H1 (cell line): ENCODE results near the gene RNF152. TPM values are rescaled to one million over a fixed set of nuclear protein-coding genes. Genes with fewer than 3 reads are reported as not detected.

Source experiments
- CTCF ChIA-PET: fragments of 300-600 bp; sonication (Branson Sonifier 250); formaldehyde crosslinking; loops from one replicate; lab custom pipeline; 2021; ENCODE audit not compliant: partially characterized antibody; lab: Charles Lee
- POLR2A ChIA-PET: fragments of 300-600 bp; sonication (Branson Sonifier 250); formaldehyde crosslinking; loops from one replicate; lab custom pipeline; 2021; ENCODE audit warnings: inconsistent platforms; ENCODE audit not compliant: partially characterized antibody; lab: Charles Lee
- DNase-seq, 2 experiments: peaks; one replicate each; pipeline versions ENCODE4 v3.0.0 to v3.0.0-alpha.2; 2010 to 2022; ENCODE audit warnings: low spot score in 2 of 2, low read depth in 1 of 2, mixed read lengths in 1 of 2
- FAIRE-seq: peaks from 2 replicates; lab custom pipeline; 2011; peaks lifted over from hg19 to GRCh38; lab: Jason Lieb, UNC
- H2AFZ ChIP-seq: 2 replicates; pipeline ENCODE4 v1.8.1; 2012; ENCODE audit warnings: low read length, inconsistent platforms
- H2AK5ac ChIP-seq: 2 replicates; pipeline ENCODE4 v1.6.1; 2013; ENCODE audit warnings: low read depth, low read length
- H2BK120ac ChIP-seq: replicated peaks from 2 replicates; pipeline ENCODE3; 2013; ENCODE audit warnings: low read depth, low read length, inconsistent platforms
- H2BK12ac ChIP-seq: 2 replicates; pipeline ENCODE4 v1.6.1; 2013; ENCODE audit warnings: low read depth, low read length
- H2BK15ac ChIP-seq: 2 replicates; pipeline ENCODE4 v1.6.1; 2013; ENCODE audit warnings: low read length
- H2BK20ac ChIP-seq: 2 replicates; pipeline ENCODE4 v1.6.1; 2013; ENCODE audit warnings: low read length
- H2BK5ac ChIP-seq: 2 replicates; pipeline ENCODE4 v1.6.1; 2013; ENCODE audit warnings: low read depth, low read length
- H3K14ac ChIP-seq: 2 replicates; pipeline ENCODE4 v1.6.1; 2013; ENCODE audit warnings: inconsistent platforms; ENCODE audit not compliant: insufficient read length
- H3K18ac ChIP-seq: 2 replicates; pipeline ENCODE4 v1.6.1; 2013; ENCODE audit warnings: low read length; ENCODE audit errors: extremely low read depth
- H3K23ac ChIP-seq: 2 replicates; pipeline ENCODE4 v1.6.1; 2013; ENCODE audit warnings: inconsistent platforms; ENCODE audit not compliant: insufficient read length
- H3K23me2 ChIP-seq: 2 replicates; pipeline ENCODE4 v1.6.1; 2013; ENCODE audit warnings: low read depth, low read length
- H3K27ac ChIP-seq: 2 replicates; pipeline ENCODE4 v1.6.1; 2011; ENCODE audit warnings: low read depth, low read length, inconsistent platforms
- H3K27me3 ChIP-seq, 4 experiments: replicated peaks in 1 of 4; 1 replicate in 1 of 4; 2 replicates in 3 of 4; pipeline versions ENCODE4 v1.6.1 to v1.8.1; 2011 to 2013; ENCODE audit warnings: low read length in 3 of 4, mild to moderate bottlenecking in 3 of 4, inconsistent platforms in 2 of 4, mixed read lengths in 2 of 4, moderate library complexity in 1 of 4; ENCODE audit not compliant: control insufficient read depth in 3 of 4, insufficient read depth in 3 of 4; ENCODE audit errors: extremely low read depth in 1 of 4
- H3K36me3 ChIP-seq, 4 experiments: 2 replicates each; pipeline versions ENCODE4 v1.6.1 to v1.8.1; 2011 to 2013; ENCODE audit warnings: mild to moderate bottlenecking in 4 of 4, low read length in 3 of 4, moderate library complexity in 2 of 4, control low read depth in 1 of 4, inconsistent platforms in 1 of 4; ENCODE audit not compliant: insufficient read depth in 4 of 4, control insufficient read depth in 2 of 4
- H3K4ac ChIP-seq: replicated peaks from 2 replicates; pipeline ENCODE3; 2013; ENCODE audit warnings: low read length, low read depth, mixed read lengths, inconsistent platforms; ENCODE audit not compliant: insufficient read length
- H3K4me1 ChIP-seq, 4 experiments: replicated peaks in 1 of 4; 1 replicate in 1 of 4; 2 replicates in 3 of 4; pipeline versions ENCODE4 v1.6.1 to v1.8.1; 2011 to 2013; ENCODE audit warnings: low read length in 3 of 4, inconsistent platforms in 2 of 4, mixed read lengths in 1 of 4; ENCODE audit not compliant: insufficient read depth in 4 of 4, control insufficient read depth in 3 of 4
- H3K4me2 ChIP-seq, 2 experiments: 2 replicates each; pipeline versions ENCODE4 v1.6.1 to v1.8.1; 2011 to 2013; ENCODE audit warnings: low read depth in 2 of 2, low read length in 2 of 2, control low read depth in 1 of 2, inconsistent platforms in 1 of 2, mild to moderate bottlenecking in 1 of 2; ENCODE audit not compliant: insufficient read depth in 1 of 2
- H3K4me3 ChIP-seq, 4 experiments: fragments of 200-600, 300-600 bp in 1 of 4; sonication (generic), shearing (Covaris generic), sonication (Bioruptor Twin) in 1 of 4; 2 replicates each; pipeline versions ENCODE4 v1.5.1 to v1.8.1; 2011 to 2016; ENCODE audit warnings: low read length in 4 of 4, low read depth in 3 of 4, control low read depth in 2 of 4, inconsistent platforms in 2 of 4, mild to moderate bottlenecking in 2 of 4, mixed read lengths in 1 of 4, moderate library complexity in 1 of 4; ENCODE audit not compliant: insufficient read depth in 2 of 4; ENCODE audit errors: extremely low read depth in 1 of 4
- H3K56ac ChIP-seq: replicated peaks from 2 replicates; pipeline ENCODE3; 2013; ENCODE audit warnings: low read depth, mild to moderate bottlenecking, mixed read lengths, low read length, inconsistent platforms; ENCODE audit not compliant: insufficient read length
- H3K79me1 ChIP-seq: 2 replicates; pipeline ENCODE4 v1.6.1; 2013; ENCODE audit warnings: low read depth, low read length, control low read depth
- H3K79me2 ChIP-seq, 2 experiments: 2 replicates each; pipeline versions ENCODE4 v1.6.1 to v1.8.1; 2012 to 2013; ENCODE audit warnings: low read length in 2 of 2, mild to moderate bottlenecking in 2 of 2, inconsistent platforms in 1 of 2; ENCODE audit not compliant: insufficient read depth in 2 of 2, control insufficient read depth in 1 of 2
- H3K9ac ChIP-seq, 4 experiments: replicated peaks in 1 of 4; 1 replicate in 1 of 4; 2 replicates in 3 of 4; pipeline versions ENCODE4 v1.6.1 to v1.8.1; 2011 to 2013; ENCODE audit warnings: low read depth in 3 of 4, low read length in 3 of 4, control low read depth in 2 of 4, mild to moderate bottlenecking in 2 of 4, moderate library complexity in 2 of 4, inconsistent platforms in 1 of 4; ENCODE audit errors: extremely low read depth in 1 of 4
- H3K9me3 ChIP-seq, 2 experiments: 2 replicates each; pipeline versions ENCODE4 v1.6.1 to v1.8.1; 2012 to 2013; ENCODE audit warnings: mild to moderate bottlenecking in 2 of 2, moderate library complexity in 2 of 2, control low read depth in 1 of 2, inconsistent platforms in 1 of 2, low read depth in 1 of 2, low read length in 1 of 2, mixed read lengths in 1 of 2; ENCODE audit not compliant: insufficient read depth in 2 of 2
- H4K20me1 ChIP-seq, 2 experiments: replicated peaks in 1 of 2; 2 replicates each; pipeline versions ENCODE3 to v1.8.1; 2011 to 2013; ENCODE audit warnings: inconsistent platforms in 2 of 2, low read length in 2 of 2, mild to moderate bottlenecking in 1 of 2; ENCODE audit not compliant: insufficient read depth in 2 of 2, control insufficient read depth in 1 of 2
- H4K5ac ChIP-seq: 2 replicates; pipeline ENCODE4 v1.6.1; 2013; ENCODE audit warnings: low read length, low read depth, mixed read lengths, inconsistent platforms; ENCODE audit not compliant: insufficient read length
- H4K8ac ChIP-seq: 2 replicates; pipeline ENCODE4 v1.8.0; 2013; ENCODE audit warnings: mild to moderate bottlenecking, moderate library complexity, low read length, inconsistent platforms; ENCODE audit not compliant: insufficient read depth; ENCODE audit errors: extremely low read depth
- H4K91ac ChIP-seq: replicated peaks from 2 replicates; pipeline ENCODE3; 2013; ENCODE audit warnings: low read length, mixed read lengths, inconsistent platforms; ENCODE audit not compliant: insufficient read length
- CBX8 ChIP-seq: fragments of 300-800, 300-1000 bp; sonication (generic); IDR thresholded peaks from 2 replicates; pipeline ENCODE4 v1.7.1; 2016; ENCODE audit warnings: low read depth, low read length, borderline replicate concordance
- CREB1 ChIP-seq: IDR thresholded peaks from 2 replicates; pipeline ENCODE4 v1.6.1; 2012; ENCODE audit warnings: inconsistent platforms
- GABPA ChIP-seq: IDR thresholded peaks from 2 replicates; pipeline ENCODE4 v1.6.1; 2011; ENCODE audit warnings: mild to moderate bottlenecking, low read length, moderate library complexity, borderline replicate concordance; ENCODE audit not compliant: insufficient read depth
- PHF8 ChIP-seq: fragments of 200-600 bp; sonication (generic); conservative IDR thresholded peaks from 2 replicates; pipeline ENCODE4 v1.7.1; 2012; ENCODE audit warnings: low read depth, mild to moderate bottlenecking, inconsistent platforms, low read length, moderate library complexity
- POLR2AphosphoS5 ChIP-seq: IDR thresholded peaks from 2 replicates; pipeline ENCODE4 v1.6.1; 2011; ENCODE audit warnings: low read depth, low read length
- TBP ChIP-seq: IDR thresholded peaks from 2 replicates; pipeline ENCODE4 v1.6.1; 2011; ENCODE audit warnings: low read depth, low read length, improper control_type of control experiment
- TCF12 ChIP-seq: IDR thresholded peaks from 2 replicates; pipeline ENCODE4 v1.6.1; 2011; ENCODE audit warnings: low read depth, mild to moderate bottlenecking, low read length
- WGBS, 2 experiments: shearing (Covaris generic) in 1 of 2; methylation state at CpG; one replicate each; pipeline versions ENCODE4 v1.1.6 to v1.1.7; 2013 to 2015; ENCODE audit warnings: low lambda C conversion rate in 2 of 2, mixed read lengths in 2 of 2, inconsistent platforms in 1 of 2, low coverage in 1 of 2, missing lambda C conversion rate in 1 of 2; ENCODE audit not compliant: insufficient replicate concordance in 2 of 2, insufficient coverage in 1 of 2, insufficient read length in 1 of 2; ENCODE audit errors: extremely low coverage in 1 of 2, missing lambda C conversion rate in 1 of 2; 5-methylcytosine and 5-hydroxymethylcytosine counted together
- polyA plus RNA-seq, 7 experiments: library from polyadenylated mRNA; depleted of rRNA in 3 of 7; stranded (reverse) in 5 of 7; unstranded in 2 of 7; fragments of >200 nt in 5 of 7; fragments of 200-250 nt in 2 of 7; gene quantifications; 1 replicate in 5 of 7; 2 replicates in 1 of 7; 4 replicates in 1 of 7; pipeline versions ENCODE4 v1.2.1 to v1.2.3, GENCODE V29; 2011 to 2013; ENCODE audit warnings: missing spikeins in 2 of 7, mixed read lengths in 2 of 7
- total RNA-seq: library from RNA; stranded (reverse); fragmentation: NEBNext Ultra II Directional; extraction: Animal tissue kit (Norgen Biotek cat#: 25700); gene quantifications from 2 replicates; pipeline ENCODE4 v1.2.1, GENCODE V29; 2021

Gene RNF152
- total and polyA plus RNA-seq, 2 of the 8 experiments (the other 6 are each of a cell fraction or from before 2014, with no cell fraction given) = 1.1 to 2.7 TPM

DNA sequence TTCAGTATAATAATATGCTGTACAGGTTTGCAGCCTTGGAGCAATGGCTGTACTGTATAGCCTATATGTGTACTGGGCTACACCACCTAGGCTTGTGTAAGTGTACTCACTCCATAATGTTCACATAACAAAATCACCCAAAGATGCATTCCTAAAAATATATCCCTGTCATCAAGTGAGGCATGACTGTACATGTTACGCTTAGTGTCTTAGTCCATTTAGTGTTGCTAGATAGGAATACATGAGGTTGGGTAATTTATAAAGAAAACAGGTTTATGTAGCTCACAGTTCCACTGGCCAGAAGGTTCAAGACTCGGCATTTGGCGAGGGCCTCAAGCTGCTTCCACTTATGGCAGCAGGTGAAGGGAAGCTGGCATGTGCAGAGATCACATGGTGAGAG is 31.4 kb downstream of the RNF152 start:
- no peaks in the 10 kb centered on the region for H3K36me3 ChIP-seq
- no peak overlapping the region for H3K9ac ChIP-seq
- WGBS, 2 experiments = 89% methylated on average over 3 of the region's 3 CpGs; no CpG with 5 or more reads in 1 of the 2 experiments
- H4K8ac ChIP-seq = no peak overlapping the region
- no peak overlapping the region for H3K27ac ChIP-seq
- H4K5ac ChIP-seq = no peak overlapping the region
- no peaks in the 10 kb centered on the region for H3K9me3 ChIP-seq
- no peak overlapping the region for H3K23ac ChIP-seq
- no peak overlapping the region for H3K56ac ChIP-seq
- no peaks in the 10 kb centered on the region for H3K79me1 ChIP-seq
- no peaks in the 10 kb centered on the region for H3K27me3 ChIP-seq
- H3K4ac ChIP-seq = no peak overlapping the region
- H2AK5ac ChIP-seq = no peak overlapping the region
- no peaks in the 10 kb centered on the region for H3K23me2 ChIP-seq
- FAIRE-seq (no peak), DNase-seq (no peak)
- CTCF ChIA-PET = interaction anchor here (1.5 kb wide), 1 partner anchor 33 kb away, joined by 6 read pairs; no protein-coding TSS in a partner anchor
- no peak overlapping the region for H3K14ac ChIP-seq
- H2BK20ac ChIP-seq = no peak overlapping the region
- no peaks in the 10 kb centered on the region for H3K4me1 ChIP-seq
- no peak overlapping the region for H3K4me3 ChIP-seq
- TF ChIP-seq GABPA = no peak
- no peak for TF ChIP-seq CBX8
- no peak for TF ChIP-seq CREB1
- TF ChIP-seq POLR2AphosphoS5 = no peak
- TF ChIP-seq TCF12 = no peak
- no peak for TF ChIP-seq PHF8
- TF ChIP-seq TBP = no peak
- TF ChIP-seq, all 59 proteins: peak for 0
- POLR2A ChIA-PET = no interaction called here
- no peak overlapping the region for H4K91ac ChIP-seq
- H2BK12ac ChIP-seq = no peak overlapping the region
- no peak overlapping the region for H2BK5ac ChIP-seq
- no peak overlapping the region for H3K18ac ChIP-seq
- no peaks in the 10 kb centered on the region for H3K79me2 ChIP-seq
- no peak overlapping the region for H2BK15ac ChIP-seq
- no peak overlapping the region for H3K4me2 ChIP-seq
- peaks cover 0 to 2% of the 10 kb centered on the region in 2 experiments for H4K20me1 ChIP-seq
- no peak overlapping the region for H2BK120ac ChIP-seq
- H2AFZ ChIP-seq = no peak overlapping the region
